ENCODE data around the gene ABI2. TPM values are rescaled to one million over a fixed set of nuclear protein-coding genes. Genes with fewer than 3 reads are reported as not detected.

Gene ABI2
- total RNA-seq, 1 experiment from 2014 or later: 141 TPM

DNA sequence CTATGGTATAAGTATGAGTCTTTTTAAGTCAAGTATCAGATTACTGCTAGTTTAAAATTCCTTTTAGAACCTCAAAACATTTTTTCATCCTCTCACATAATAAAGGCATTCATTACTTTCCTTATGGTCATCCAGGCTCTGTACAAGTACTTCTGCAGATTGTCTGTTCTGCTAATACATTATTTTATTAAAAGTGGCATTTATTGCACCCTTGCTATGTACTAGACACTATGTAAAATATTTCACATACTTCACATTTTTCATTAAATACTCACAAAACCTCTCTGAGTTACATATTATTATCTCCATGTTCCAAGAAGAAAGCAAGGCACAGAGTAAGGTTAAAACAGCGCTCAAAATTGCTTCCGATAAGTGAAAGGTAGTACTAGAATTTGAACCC, 122.8 kb downstream of the ABI2 start:
- H2BK12ac ChIP-seq (ENCODE audit: insufficient read length, low read depth, low read length): no peak overlapping the region
- H3K14ac ChIP-seq (ENCODE audit: insufficient read depth, low read length): no peak overlapping the region
- Mint-ChIP-seq H3K36me3 (ENCODE audit: insufficient read depth in 1 of 3, low read depth in 3 of 3) (peaks cover 0 to 25% (median 18%) of the 10 kb centered on the region in 3 experiments; a peak in 6 of 7 replicates), H3K27ac (no peak overlapping the region), H3K9me3 (no peaks in the 10 kb centered on the region), H3K27me3 (ENCODE audit: low read depth) (no peaks in the 10 kb centered on the region), H3K4me3 (no peak overlapping the region), H3K4me1 (no peaks in the 10 kb centered on the region)
- no peak overlapping the region for H2AFZ ChIP-seq (ENCODE audit: low read length)
- H4K91ac ChIP-seq (ENCODE audit: insufficient read length, low read depth, low read length): no peak overlapping the region
- no CpG with 5 or more reads among the region's 2 CpGs for WGBS (ENCODE audit: extremely low coverage, insufficient read length, low lambda C conversion rate)
- no peaks in the 10 kb centered on the region for H3K23me2 ChIP-seq (ENCODE audit: insufficient read length, low read depth, low read length, poor library complexity, severe bottlenecking)
- H4K20me1 ChIP-seq (ENCODE audit: control insufficient read depth, insufficient read depth, insufficient read length): no peaks in the 10 kb centered on the region
- H4K5ac ChIP-seq (ENCODE audit: insufficient read length, low read depth, low read length): no peak overlapping the region
- no peak for DNase-seq
- H2AK5ac ChIP-seq (ENCODE audit: insufficient read length, low read length): no peak overlapping the region
- H3K79me1 ChIP-seq (ENCODE audit: insufficient read depth, low read depth, low read length, poor library complexity, severe bottlenecking): no peaks in the 10 kb centered on the region
- no peak overlapping the region for H3T11ph ChIP-seq (ENCODE audit: low read length)
- H3K18ac ChIP-seq (ENCODE audit: insufficient read length, low read depth, low read length): no peak overlapping the region
- H3K9ac ChIP-seq (ENCODE audit: extremely low read depth, insufficient read length, low read length): no peak overlapping the region
- no peak overlapping the region for H4K8ac ChIP-seq (replicated peaks; ENCODE audit: insufficient read length, low read depth, low read length)
- no peak overlapping the region for H2BK120ac ChIP-seq (ENCODE audit: low read depth, low read length, poor library complexity, severe bottlenecking)
- no peaks in the 10 kb centered on the region for H3K79me2 ChIP-seq (ENCODE audit: insufficient read depth, low read length)
- no peak overlapping the region for H3K4me2 ChIP-seq (ENCODE audit: insufficient read depth, insufficient read length, low read length)
- no peaks in the 10 kb centered on the region for H3K4me1 ChIP-seq (ENCODE audit: insufficient read depth, low read length)
- TF ChIP-seq, protein P1, sequence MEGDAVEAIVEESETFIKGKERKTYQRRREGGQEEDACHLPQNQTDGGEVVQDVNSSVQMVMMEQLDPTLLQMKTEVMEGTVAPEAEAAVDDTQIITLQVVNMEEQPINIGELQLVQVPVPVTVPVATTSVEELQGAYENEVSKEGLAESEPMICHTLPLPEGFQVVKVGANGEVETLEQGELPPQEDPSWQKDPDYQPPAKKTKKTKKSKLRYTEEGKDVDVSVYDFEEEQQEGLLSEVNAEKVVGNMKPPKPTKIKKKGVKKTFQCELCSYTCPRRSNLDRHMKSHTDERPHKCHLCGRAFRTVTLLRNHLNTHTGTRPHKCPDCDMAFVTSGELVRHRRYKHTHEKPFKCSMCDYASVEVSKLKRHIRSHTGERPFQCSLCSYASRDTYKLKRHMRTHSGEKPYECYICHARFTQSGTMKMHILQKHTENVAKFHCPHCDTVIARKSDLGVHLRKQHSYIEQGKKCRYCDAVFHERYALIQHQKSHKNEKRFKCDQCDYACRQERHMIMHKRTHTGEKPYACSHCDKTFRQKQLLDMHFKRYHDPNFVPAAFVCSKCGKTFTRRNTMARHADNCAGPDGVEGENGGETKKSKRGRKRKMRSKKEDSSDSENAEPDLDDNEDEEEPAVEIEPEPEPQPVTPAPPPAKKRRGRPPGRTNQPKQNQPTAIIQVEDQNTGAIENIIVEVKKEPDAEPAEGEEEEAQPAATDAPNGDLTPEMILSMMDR (conservative IDR thresholded peaks at IDR 0.05): no peak
- H3K9me3 ChIP-seq (ENCODE audit: control insufficient read depth, low read depth, low read length): no peaks in the 10 kb centered on the region
- H2BK5ac ChIP-seq (ENCODE audit: insufficient read length, low read length): no peak overlapping the region
- no peak overlapping the region for H3K27ac ChIP-seq (ENCODE audit: insufficient read length, low read depth, low read length)
- H3K23ac ChIP-seq (ENCODE audit: insufficient read length, low read depth, low read length): no peak overlapping the region
- H3K27me3 ChIP-seq (ENCODE audit: insufficient read depth, low read length): no peaks in the 10 kb centered on the region
- H3K4ac ChIP-seq (ENCODE audit: low read depth, low read length): no peak overlapping the region
- H2BK20ac ChIP-seq (ENCODE audit: low read depth, low read length, poor library complexity, severe bottlenecking): no peak overlapping the region
- H2BK15ac ChIP-seq (ENCODE audit: low read depth, low read length): no peak overlapping the region
- H3K56ac ChIP-seq (ENCODE audit: insufficient read length, low read depth, low read length): no peak overlapping the region
